SH-SY5Y (cell line): ENCODE data around the gene FBXO27.

Source experiments
- GATA2 ChIP-seq: IDR thresholded peaks from 2 replicates; pipeline ENCODE4 v1.6.1; 2011; ENCODE audit warnings: mild to moderate bottlenecking, low read depth, low read length
- GATA3 ChIP-seq: IDR thresholded peaks from 2 replicates; pipeline ENCODE4 v1.6.1; 2011; ENCODE audit warnings: low read depth, mild to moderate bottlenecking, low read length, moderate library complexity

DNA sequence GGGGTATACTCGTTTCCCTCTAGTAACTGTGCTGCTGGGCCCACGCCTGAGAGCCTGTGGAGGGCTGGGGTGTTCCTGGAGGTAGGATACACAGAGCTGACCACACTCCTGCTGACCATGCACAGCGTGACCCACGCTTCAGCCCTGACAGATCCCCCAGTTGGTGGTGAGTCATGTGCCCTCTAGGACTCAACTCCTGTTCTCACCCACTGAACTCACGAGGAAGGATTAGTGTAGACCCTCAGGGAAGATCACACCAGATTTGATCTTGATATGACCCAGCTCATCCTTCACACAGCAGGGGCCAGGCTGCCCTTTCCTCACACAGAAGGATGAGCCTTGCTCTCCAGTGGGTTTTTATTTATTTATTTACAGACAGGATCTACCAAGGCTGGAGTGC lies 38.5 kb upstream of the FBXO27 start:
- TF ChIP-seq GATA2 (no peak), GATA3 (no peak)
